T-helper 1 cell (primary cell): Measurements from ENCODE around the gene JAGN1.
"Not testable (repeated sequence)": the region's sequence is repeated elsewhere in the genome, so short reads cannot be mapped to it uniquely, and the experiment has no call there.

ENCODE experiments used
- DNase-seq, 5 donors: peaks; one replicate each; pipeline ENCODE4 v3.0.0-alpha.2; 2012 to 2020
- total RNA-seq, 4 donors: gene quantifications; one replicate each; lab custom pipeline; 2026; lab: John Stamatoyannopoulos, UW

JAGN1 gene
- total RNA-seq, result 9.2 to 13.8 (median 11.7) reads per million in 4 donors

DNA sequence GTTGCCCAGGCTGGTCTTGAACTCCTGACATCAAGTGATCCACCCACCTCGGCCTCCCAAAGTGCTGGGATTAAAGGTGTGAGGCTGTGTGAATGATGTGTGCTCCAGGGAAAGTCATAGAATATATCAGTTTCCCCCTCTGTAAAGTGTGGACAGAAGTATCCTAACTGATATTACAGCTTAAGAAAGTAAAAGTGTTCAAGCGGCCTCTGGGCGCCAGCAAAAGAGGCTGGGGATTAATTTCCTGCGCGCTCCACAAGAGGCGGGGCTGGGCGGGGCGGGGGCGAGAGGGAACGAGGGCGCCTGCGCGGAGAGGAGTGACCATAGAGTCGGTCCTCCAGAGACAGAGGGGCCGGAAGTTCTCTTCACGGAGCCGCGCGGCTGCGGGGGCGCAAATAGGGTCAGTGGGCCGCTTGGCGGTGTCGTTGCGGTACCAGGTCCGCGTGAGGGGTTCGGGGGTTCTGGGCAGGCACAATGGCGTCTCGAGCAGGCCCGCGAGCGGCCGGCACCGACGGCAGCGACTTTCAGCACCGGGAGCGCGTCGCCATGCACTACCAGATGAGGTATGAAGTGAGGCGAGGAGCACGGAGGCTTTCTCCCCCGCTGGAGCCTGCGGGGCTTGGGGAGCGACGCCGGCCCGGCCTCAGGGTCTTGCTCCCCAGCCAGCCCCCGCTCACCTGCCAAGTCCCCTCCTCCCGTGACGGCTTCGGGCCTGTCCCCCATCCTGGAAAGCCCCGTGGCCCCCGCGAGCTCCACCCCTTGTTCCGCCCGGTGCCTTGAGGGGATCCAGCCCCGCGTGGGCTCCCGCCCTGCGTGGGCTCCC lies at the start of gene JAGN1:
JAGN1 (plus strand) TSS at position 362 of the 823 bp plus-strand sequence; CDS start at position 475, 113 bp downstream.
- DNase-seq, result peak; percentile 80 to 90 (median 86)

DNA sequence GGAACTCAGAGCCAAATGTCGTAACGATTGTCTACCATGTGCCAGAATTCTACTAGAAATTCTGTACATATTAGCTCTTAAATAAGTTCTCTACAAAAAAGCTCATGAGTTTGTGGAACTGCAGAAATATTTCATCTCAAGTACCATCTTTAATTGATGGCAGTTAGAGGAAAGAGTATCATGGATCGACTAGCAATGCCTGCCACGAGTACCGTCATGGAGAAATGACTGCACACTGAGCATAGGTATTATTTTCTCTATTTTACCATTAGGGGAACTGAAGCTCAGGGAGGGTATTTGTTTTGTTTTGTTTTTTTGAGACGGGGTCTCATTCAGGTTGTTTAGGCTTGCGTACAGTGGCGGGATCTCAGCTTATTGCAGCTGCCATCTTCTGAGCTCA lies 49.4 kb upstream of the JAGN1 start:
- DNase-seq, result no peak

DNA sequence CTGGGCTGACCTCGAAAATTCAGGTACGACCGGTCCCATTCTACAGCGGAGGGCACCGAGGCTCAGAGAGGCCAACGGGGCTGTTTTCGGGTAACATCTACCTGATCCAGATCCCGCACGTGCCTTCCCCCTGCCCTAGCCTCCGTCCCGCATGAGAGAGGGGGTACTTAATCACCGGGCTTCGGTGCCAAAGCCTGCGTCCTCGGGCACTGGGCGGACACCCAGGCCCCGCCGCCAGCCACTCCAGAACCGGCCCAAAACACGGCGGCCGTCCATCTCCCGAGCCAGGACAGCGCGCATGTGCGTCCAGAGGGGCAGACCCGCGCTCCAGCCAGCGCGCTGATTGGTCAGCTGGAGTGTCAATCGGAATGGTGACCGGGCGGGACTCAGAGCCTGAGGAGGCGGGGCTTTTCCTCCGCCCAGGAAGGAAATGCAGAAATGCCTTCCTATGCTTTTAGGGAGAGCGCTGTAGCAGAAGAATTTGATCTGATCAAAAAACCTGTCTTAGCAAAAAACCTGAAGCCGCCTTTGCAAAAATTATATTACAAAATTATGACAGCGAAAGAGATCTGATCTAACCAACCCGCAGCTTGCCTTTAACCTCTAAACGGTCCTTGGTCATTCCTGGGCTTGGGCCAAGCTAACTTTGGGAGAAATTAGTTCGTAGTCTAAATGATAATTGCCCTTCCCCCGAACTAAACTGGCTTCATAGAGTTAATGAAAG lies 46.5 kb upstream of the JAGN1 start, which contains the start of gene RPUSD3:
RPUSD3 (minus strand) TSS at position 294 of the 724 bp plus-strand sequence; CDS start at position 276, 18 bp downstream.
- DNase-seq, result peak; percentile 91 to 95 (median 92)

DNA sequence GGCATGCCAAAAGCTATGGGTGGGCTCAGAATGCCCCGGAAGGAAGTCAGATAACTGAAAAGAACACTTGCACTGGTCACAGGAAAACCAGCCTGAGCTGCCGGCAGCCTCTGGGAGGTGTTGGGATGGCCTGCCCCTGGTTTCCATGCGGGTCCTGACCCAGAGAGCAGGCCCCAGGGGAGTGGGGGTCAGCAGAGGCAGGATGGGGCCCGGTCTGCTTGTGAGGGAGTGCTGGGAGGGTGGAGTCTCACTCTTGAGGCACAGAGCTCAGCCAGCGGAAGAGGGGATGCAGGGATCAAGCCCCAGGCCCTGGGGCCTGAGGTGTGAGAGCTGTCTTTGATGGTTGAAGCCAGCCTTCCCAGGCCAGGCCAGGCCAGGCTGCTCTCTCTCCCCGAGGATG lies 44.2 kb upstream of the JAGN1 start:
- DNase-seq, result no peak

- no peak for DNase-seq
These were observed 43.4 kb upstream of the JAGN1 start for GRCh38 chr3:9846931-9847488.

DNA sequence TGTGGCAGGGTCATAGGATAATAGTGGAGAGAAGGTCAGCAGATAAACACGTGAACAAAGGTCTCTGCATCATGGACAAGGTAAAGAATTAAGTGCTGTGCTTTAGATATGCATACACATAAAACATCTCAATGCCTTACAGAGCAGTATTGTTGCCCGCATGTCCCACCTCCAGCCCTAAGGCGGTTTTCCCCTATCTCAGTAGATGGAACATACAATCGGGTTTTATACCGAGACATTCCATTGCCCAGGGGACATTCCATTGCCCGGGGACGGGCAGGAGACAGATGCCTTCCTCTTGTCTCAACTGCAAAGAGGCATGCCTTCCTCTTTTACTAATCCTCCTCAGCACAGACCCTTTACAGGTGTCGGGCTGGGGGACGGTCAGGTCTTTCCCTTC lies 42.5 kb upstream of the JAGN1 start:
- DNase-seq, result not testable (repeated sequence)

DNA sequence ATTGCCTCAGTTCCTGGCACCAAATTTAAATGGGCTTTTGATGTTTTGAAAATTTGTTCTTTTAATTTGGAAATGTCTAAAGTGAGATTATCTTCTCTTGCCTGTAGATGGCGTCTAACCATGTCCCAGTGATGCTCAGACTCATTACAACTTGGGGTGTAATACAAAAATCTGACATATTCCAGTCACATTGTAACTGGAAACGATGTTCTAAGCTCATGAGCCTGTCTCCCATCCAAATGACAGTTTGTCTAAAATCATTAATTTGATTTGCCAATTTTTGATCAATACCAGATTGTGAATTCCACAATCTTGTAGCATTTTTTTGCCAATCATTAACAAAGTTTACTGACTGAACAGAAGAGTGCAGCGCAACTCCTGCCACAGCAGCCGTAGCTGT lies 41.5 kb upstream of the JAGN1 start:
- peak in 1 of 5 donors; percentile 24 for DNase-seq

GRCh38 chr3:9851383-9851782 lies 39.0 kb upstream of the JAGN1 start:
- DNase-seq, result not testable (repeated sequence)

GRCh38 chr3:9851926-9852325 lies 38.5 kb upstream of the JAGN1 start:
- not testable (repeated sequence) for DNase-seq

DNA sequence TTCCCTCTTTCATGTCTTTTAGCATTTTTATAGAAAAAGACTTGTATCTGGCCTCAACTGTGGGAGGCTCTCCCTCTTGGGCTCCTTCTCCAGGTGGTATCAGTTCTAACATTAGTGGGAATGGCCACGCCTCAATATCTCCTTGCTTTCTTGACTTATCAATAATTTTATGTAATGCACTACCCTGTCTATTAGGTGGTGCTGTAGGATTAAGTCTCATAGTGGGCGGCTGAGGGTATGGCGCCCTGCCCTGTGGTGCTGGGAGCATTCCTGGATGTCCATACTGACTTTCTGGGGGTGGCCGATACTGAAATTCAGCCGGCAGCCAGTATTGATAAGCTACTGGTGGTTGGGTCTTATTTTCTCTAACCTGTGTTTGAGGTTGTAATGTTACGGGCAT lies 37.9 kb upstream of the JAGN1 start:
- no peak for DNase-seq

DNA sequence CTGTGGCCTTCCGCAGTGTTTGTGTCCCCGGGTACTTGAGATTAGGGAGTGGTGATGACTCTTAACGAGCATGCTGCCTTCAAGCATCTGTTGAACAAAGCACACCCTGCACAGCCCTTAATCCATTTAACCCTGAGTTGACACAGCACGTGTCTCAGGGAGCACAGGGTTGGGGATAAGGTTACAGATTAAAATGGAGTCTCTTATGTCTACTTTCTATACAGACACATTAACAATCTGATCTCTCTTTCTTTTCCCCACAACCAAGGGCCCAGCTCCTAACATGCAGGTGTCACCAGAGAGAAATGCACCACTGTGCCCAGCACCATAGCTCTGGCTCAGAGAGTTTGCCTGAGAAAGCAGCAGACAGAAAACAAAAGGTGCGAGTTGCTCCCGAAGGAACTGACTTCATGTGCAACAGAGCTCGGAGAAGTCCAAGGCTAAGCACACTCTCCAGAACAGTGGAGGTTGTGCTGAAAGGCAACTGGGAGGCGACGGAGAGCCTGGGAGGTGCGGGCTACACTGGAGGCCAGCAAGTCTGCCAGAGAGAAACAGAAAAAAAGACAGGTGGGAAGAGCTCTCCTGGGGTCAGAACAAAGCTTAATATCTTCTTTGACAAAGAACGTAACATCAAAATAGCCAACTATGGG lies 36.0 kb upstream of the JAGN1 start:
- not testable (repeated sequence) for DNase-seq

- no peak for DNase-seq
These were observed 34.8 kb upstream of the JAGN1 start for GRCh38 chr3:9855594-9855993.

DNA sequence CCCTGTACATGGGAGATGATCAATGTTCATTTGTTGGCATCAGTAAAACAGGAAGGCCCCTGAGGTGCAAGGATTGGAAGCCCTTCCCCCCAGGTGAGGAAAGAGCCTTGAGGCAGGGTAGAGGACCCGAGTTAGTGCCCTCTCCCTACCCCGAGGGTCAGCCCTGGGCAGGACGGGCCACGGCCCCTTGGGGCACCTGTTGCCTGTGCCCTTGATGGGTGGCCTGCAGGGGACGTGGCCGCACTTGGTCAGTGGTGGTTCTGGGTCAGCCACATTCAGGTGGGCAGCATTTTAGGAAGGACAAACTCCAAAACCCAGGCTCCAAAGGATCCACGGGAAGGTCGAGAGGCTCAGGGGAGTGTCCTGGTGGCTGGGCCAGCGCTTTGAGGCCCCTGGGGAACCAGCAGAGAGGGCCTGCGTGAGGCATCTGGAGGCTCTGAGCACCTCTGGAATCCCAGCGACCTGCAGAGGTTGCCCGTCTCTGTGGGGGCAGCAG lies 30.8 kb upstream of the JAGN1 start:
- DNase-seq, result no peak

DNA sequence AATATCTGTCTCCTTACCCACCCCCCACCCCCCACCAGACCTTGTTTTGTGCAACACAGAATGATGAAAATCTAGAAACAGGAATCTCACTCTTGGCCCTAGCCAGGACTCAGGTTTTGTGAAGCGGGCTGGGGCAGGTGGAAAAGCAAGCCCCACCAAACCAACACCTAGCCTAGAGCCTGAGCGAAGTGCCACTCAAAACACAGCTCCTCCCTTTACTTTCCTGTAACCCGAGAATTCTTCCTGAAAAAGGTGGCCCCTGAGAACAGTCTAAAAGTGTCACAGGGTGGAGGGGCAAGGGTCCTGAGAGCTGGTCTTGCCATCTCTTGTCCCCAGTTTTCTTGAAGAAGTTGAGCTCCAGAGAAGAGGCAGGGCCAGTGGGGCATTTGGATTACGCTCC lies 29.2 kb upstream of the JAGN1 start:
- no peak for DNase-seq

DNA sequence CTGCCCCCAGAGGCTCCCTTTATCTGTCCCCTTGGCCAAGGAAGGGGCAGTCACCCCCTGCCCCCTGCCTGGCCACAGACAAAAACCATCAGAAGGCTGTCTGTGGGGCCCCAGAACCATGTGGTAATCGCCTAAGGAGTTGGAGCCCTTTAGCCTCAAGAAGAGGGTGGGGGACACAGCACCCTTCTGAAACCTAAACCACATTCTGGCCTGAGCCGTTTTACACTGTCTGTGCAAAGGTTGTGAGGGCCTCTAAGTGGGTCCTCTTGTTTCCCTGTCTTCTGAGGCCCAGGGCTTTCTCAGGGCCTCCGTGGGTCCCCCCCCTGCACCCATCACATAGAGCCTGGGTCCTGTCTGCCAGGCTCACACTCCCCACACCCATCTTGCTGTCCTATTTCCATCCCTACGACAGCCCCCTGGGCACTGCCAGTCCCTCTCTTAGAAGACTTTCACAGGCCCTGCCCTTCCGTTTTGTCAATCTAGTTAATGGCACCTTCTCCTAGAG lies 28.7 kb upstream of the JAGN1 start:
- DNase-seq, result no peak

DNA sequence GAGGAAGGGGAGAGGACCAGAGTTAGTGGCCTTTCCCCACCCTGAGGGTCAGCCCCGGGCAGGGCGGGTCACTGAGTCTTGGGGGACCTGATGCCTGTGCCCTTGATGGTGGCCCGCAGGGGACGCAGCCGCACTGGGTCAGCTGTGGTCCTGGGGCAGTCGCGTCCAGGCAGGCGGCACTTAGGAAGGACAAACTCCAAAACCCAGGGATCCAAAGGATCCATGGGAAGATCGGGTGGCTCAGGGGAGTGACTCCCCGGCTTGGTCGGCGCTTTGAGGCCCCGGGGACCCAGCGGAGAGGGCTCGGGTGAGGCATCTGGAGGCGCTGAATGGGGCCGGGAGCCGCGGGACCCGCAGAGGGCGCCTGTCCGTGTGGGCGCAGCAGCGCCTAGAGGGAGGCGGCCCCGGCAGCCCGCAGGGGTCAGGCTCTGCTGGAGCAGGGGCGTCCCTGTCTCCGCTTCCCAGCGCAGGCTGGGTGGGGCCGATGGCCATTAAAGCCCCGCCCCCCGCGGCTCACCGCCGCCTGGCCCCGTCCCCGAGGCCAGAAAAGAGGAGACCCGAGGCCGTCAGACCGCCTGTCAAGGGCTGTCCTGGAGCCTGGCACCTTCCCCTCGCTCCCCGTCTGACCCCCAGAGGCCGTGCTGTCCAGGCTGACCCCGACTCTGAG lies 27.9 kb upstream of the JAGN1 start:
- DNase-seq, result peak in 1 of 5 donors; percentile 15

- no peak for DNase-seq
These were observed 27.2 kb upstream of the JAGN1 start for GRCh38 chr3:9863058-9863772.

- DNase-seq, result no peak
These were observed 26.0 kb upstream of the JAGN1 start for GRCh38 chr3:9864200-9864927.

- not testable (repeated sequence) for DNase-seq
These were observed 25.2 kb upstream of the JAGN1 start for GRCh38 chr3:9865125-9865637.

DNA sequence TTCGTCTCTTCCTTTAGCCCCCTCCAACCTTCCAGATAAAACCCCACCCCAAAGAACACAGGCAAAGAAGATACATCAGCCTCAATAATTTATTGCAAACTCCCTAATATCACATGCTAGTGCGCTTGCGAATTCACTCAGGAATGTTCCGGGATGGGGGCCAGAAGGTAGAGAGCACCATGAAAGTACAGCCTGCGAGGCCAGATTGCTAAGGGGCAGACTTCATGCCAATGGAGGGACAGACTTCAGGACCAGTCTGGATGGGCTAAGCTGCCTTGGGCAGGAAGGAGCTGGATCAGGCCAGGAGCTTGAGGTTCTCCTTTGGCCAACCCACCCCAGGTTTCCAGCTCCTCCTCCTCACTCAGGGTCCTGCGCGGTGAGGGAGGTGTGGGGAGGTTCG lies 23.8 kb upstream of the JAGN1 start:
- DNase-seq, result no peak
